ENCODE results near the gene CPVL. TPM values are rescaled to one million over a fixed set of nuclear protein-coding genes. Genes with fewer than 3 reads are reported as not detected.

CPVL gene
- total and polyA plus RNA-seq, 8 donors, result 1.6 to 25.6 (median 2.9) TPM

DNA sequence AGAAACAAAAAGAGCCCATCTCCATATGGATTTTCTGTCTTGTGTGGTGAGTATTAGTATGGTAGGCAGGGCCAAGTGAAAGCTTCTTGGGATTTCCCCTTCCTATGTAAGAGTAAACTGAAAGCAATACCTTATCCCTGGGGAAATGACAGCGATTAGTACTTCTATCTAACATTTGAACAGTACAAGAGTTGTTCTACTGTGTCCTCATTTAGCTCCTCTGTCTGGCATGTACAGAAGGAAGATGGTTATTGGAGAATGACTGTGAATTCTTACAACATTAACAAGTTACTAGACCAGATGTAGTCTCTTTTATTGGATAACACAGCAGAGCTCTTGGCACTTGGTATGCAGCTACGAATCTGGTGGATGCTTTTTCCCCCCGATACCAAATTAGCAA, 170.3 kb downstream of the CPVL start:
- Histone ChIP-seq H3K4me1 (no peaks in the 10 kb centered on the region), H3K27me3 (no peaks in the 10 kb centered on the region), H3K27ac (no peak overlapping the region), H3K36me3 (no peaks in the 10 kb centered on the region), H3K9me3 (peaks cover 0 to 3% (median 0%) of the 10 kb centered on the region in 4 donors), H3K4me3 (no peak overlapping the region)
- FAIRE-seq (no peak), DNase-seq (no peak), ATAC-seq (no peak)
- intact Hi-C loops (cut with DNase I), result no loop called here
- 75 to 84% methylated on average over 3 of the region's 3 CpGs for WGBS, 2 donors
- TF ChIP-seq, protein P1, sequence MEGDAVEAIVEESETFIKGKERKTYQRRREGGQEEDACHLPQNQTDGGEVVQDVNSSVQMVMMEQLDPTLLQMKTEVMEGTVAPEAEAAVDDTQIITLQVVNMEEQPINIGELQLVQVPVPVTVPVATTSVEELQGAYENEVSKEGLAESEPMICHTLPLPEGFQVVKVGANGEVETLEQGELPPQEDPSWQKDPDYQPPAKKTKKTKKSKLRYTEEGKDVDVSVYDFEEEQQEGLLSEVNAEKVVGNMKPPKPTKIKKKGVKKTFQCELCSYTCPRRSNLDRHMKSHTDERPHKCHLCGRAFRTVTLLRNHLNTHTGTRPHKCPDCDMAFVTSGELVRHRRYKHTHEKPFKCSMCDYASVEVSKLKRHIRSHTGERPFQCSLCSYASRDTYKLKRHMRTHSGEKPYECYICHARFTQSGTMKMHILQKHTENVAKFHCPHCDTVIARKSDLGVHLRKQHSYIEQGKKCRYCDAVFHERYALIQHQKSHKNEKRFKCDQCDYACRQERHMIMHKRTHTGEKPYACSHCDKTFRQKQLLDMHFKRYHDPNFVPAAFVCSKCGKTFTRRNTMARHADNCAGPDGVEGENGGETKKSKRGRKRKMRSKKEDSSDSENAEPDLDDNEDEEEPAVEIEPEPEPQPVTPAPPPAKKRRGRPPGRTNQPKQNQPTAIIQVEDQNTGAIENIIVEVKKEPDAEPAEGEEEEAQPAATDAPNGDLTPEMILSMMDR (IDR thresholded peaks at IDR 0.05), result no peak

DNA sequence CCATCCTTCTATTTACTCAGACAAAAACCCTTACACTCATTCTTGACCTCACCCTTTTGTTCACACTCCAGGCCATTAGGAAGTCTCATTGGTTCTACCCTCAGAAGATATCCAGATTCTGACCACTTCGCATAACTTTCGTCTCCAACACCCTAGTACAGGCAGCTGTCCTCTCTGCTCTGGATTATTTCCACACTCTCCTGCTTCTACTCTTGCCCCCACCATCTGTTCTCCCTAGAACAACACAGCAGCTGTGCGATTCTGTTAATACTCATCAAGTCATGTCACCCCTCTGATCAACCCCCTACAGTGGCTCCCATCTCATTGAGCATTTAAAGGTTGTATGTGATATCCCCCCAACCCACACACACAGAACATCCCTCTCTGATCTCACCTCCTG, 172.7 kb downstream of the CPVL start:
- H3K27me3 ChIP-seq, result no peaks in the 10 kb centered on the region
- 81 to 91% methylated on average over 3 of the region's 3 CpGs for WGBS, 2 donors
- no peak for FAIRE-seq
- H3K36me3 ChIP-seq, result no peaks in the 10 kb centered on the region
- TF ChIP-seq, protein P1 (IDR thresholded peaks at IDR 0.05), result no peak
- no peak overlapping the region for H3K4me3 ChIP-seq
- intact Hi-C loops (cut with DNase I), result no loop called here
- no peak for ATAC-seq
- no peak for DNase-seq
- H3K27ac ChIP-seq, result no peak overlapping the region
- no peaks in the 10 kb centered on the region for H3K4me1 ChIP-seq
- peaks cover 0 to 3% (median 0%) of the 10 kb centered on the region in 4 donors for H3K9me3 ChIP-seq

DNA sequence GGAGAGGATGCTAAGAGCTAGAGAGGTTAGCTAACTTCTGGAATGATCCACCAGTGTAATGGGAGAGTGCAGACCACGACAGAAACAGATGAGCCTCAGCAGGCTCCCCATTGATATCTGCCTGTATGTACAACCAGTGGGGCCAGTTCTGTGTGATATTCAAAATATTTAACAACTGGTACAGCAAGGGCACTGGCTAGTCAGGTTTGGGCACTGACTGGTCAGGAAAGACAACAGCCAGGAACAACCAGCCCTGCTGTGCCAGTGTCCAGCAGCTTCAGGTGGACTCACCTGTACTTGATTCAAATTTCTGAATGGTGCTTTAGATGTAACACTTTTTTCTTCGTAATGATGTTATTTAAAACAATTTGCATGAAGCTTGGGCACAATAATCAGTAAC, 182.3 kb downstream of the CPVL start:
- intact Hi-C loops (cut with DNase I), result no loop called here
- Histone ChIP-seq H3K27me3 (no peaks in the 10 kb centered on the region), H3K27ac (no peak overlapping the region), H3K4me3 (no peak overlapping the region), H3K36me3 (no peaks in the 10 kb centered on the region), H3K9me3 (no peaks in the 10 kb centered on the region), H3K4me1 (no peaks in the 10 kb centered on the region)
- TF ChIP-seq, protein P1 (IDR thresholded peaks at IDR 0.05), result no peak
- FAIRE-seq (no peak), DNase-seq (no peak), ATAC-seq (no peak)
- WGBS, 2 donors, result 61 to 75% methylated on average over 2 of the region's 2 CpGs

DNA sequence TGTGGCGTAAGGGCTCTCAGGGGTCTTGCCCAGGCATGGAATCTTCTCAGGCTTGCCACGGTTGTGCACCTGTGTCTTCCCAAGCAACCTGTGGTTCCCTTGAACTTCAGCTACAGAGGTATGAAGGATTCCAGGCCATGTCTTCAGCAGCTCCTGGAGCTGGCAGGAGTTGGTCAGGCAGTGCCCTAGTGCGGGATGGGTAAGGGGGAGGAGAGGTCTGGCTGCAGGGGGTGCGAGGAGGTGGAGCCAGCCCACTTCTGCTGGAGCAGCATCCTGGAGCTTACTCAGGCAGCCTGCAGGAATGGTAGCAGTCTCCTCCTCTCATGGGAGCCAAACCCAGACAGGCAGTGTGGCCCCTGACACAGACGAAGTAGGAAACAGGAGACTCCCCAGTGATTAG, 184.4 kb downstream of the CPVL start:
- H3K4me3 ChIP-seq, result no peak overlapping the region
- no peak for DNase-seq
- H3K4me1 ChIP-seq, result peaks cover 0 to 6% (median 0%) of the 10 kb centered on the region in 3 donors
- no peak overlapping the region for H3K27ac ChIP-seq
- no peaks in the 10 kb centered on the region for H3K36me3 ChIP-seq
- FAIRE-seq, result no peak
- intact Hi-C loops (cut with DNase I), result no loop called here
- TF ChIP-seq, protein P1 (IDR thresholded peaks at IDR 0.05), result no peak
- no peaks in the 10 kb centered on the region for H3K27me3 ChIP-seq
- ATAC-seq, result no peak
- WGBS, 2 donors, result 75 to 80% methylated on average over 5 of the region's 5 CpGs
- no peaks in the 10 kb centered on the region for H3K9me3 ChIP-seq

DNA sequence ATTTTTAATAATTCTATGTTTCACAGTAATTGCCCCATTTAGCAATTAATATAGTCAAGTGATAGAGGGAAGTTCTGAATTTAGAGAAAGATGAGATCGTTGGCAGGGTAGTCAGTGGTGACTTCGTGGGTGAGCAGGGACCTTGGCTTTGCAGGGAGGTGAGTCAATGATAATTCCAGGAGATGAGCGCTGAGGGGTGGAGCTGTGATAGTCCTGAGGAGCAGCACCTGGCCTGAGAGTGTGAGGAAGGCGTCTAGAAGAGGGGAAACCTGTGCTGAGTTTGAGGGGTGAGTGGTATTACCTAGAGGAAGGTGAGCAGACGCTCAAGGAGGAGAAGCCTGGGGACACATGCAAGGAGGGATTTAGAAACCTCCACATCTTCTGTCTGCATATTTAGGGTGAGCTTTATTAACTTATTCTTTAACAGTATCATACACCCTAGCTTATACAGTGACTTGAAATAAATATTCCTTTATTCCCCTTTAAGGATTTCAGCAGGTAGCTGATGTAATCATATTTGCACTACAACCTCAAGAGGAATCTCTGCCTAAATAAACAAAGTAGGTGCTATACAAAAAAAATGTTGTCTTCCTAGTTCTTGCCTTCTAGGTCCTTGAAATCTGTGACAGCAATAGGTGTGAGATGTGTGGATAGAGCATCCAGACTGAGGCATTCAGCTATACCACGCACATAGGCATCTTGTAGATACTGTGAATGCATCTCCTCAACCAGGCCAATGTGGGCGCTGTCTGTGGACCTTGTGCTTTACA, 186.1 kb downstream of the CPVL start:
- DNase-seq (no peak), FAIRE-seq (no peak), ATAC-seq (no peak)
- Histone ChIP-seq H3K4me1 (peaks cover 0 to 6% (median 5%) of the 10 kb centered on the region in 3 donors), H3K27ac (no peak overlapping the region), H3K27me3 (no peaks in the 10 kb centered on the region), H3K9me3 (no peaks in the 10 kb centered on the region), H3K4me3 (no peak overlapping the region), H3K36me3 (no peaks in the 10 kb centered on the region)
- TF ChIP-seq, protein P1 (IDR thresholded peaks at IDR 0.05), result no peak
- 85 to 93% methylated on average over 7 of the region's 7 CpGs for WGBS, 2 donors
- intact Hi-C loops (cut with DNase I), result no loop called here
